ENCODE measurements around the gene TSPAN14. TPM values are rescaled to one million over a fixed set of nuclear protein-coding genes. Genes with fewer than 3 reads are reported as not detected.
A peak's percentile ranks its signal among the peaks of the same experiment; 100 is the strongest.
"Not testable (repeated sequence)": the region's sequence is repeated elsewhere in the genome, so short reads cannot be mapped to it uniquely, and the experiment has no call there.

The TSPAN14 gene
- polyA plus RNA-seq, 12 donors = 30.9 to 65.8 (median 43.8) TPM; not detected in 1

GRCh38 chr10:80540618-80540980, 86.5 kb downstream of the TSPAN14 start:
- DNase-seq = no peak

GRCh38 chr10:80540981-80541750, 87.1 kb downstream of the TSPAN14 start:
- DNase-seq = no peak

- no peak for DNase-seq
Observed at GRCh38 chr10:80542053-80542452, 87.9 kb downstream of the TSPAN14 start.

- no peak for DNase-seq
Observed at GRCh38 chr10:80542652-80543318, 88.7 kb downstream of the TSPAN14 start.

- DNase-seq = not testable (repeated sequence)
Observed at GRCh38 chr10:80543319-80543672, 89.2 kb downstream of the TSPAN14 start.

GRCh38 chr10:80544316-80544953, 90.3 kb downstream of the TSPAN14 start:
- DNase-seq = no peak

- DNase-seq = no peak
Observed at GRCh38 chr10:80545258-80545881, 91.3 kb downstream of the TSPAN14 start.

GRCh38 chr10:80552151-80552646, 98.1 kb downstream of the TSPAN14 start:
- DNase-seq = no peak

GRCh38 chr10:80553436-80553835, 99.3 kb downstream of the TSPAN14 start:
- no peak for DNase-seq

GRCh38 chr10:80554050-80554449, 99.9 kb downstream of the TSPAN14 start:
- DNase-seq = no peak

GRCh38 chr10:80555415-80555814, 101.3 kb downstream of the TSPAN14 start:
- DNase-seq = no peak

GRCh38 chr10:80561950-80562349, 107.8 kb downstream of the TSPAN14 start:
- DNase-seq = no peak

GRCh38 chr10:80567292-80567691, 113.2 kb downstream of the TSPAN14 start:
- no peak for DNase-seq

- DNase-seq = no peak
Observed at GRCh38 chr10:80569131-80569895, 115.2 kb downstream of the TSPAN14 start.

- no peak for DNase-seq
Observed at GRCh38 chr10:80571352-80571751, 117.2 kb downstream of the TSPAN14 start.

- DNase-seq = no peak
Observed at GRCh38 chr10:80579181-80579763, 125.2 kb downstream of the TSPAN14 start.

GRCh38 chr10:80579849-80580637, 125.9 kb downstream of the TSPAN14 start:
- no peak for DNase-seq

- peak; percentile 15 for DNase-seq
Observed at GRCh38 chr10:80580638-80581468, 126.7 kb downstream of the TSPAN14 start.

- DNase-seq = no peak
Observed at GRCh38 chr10:80581469-80581835, 127.3 kb downstream of the TSPAN14 start.
